Measurements from ENCODE around the gene UNK. TPM values are rescaled to one million over a fixed set of nuclear protein-coding genes. Genes with fewer than 3 reads are reported as not detected.

The UNK gene
- total and polyA plus RNA-seq, 2 of the 13 experiments (the other 11 are each of a cell fraction or from before 2014, with no cell fraction given), result 31.6 to 33.0 TPM

DNA sequence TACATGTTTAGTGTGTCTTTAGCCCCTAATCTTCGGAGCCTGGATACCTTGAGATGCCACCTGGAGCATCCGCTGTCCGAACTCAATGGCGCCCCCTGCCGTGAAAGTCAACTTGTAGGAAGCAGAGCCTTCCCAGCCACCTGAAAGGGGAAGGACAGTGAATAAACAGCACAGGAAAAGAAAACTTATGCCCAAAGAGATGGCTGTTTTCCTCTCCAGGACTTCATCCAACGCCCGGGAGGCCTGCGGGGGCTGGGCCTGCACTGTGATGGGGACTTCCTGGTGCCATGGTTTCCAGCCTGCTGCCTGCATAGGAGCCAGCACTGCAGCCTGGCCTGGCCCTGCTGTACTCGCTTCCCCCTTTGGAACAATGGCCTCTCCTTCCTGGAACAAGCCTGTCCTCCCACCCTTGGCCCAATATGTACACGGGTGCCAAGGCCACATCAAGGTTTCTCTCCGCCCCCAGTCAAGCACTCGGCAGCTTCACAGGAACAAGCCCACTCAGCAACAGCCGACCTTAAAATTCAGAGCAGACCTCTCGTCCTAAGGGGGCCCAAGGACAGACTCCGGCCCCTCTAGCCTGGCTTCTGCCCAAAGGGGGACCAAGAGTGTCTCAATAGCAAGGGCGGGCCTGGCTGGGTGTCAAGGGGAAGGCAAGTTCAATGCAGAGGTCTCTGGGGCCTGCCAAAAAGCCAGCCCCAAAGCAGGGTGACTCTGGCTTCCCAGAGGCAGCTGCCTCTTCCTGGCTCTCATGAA, 64.1 kb downstream of the UNK start (continued):
- TF ChIP-seq ZNF124 (CRISPR knock-in tag; IDR thresholded peaks at IDR 0.05), result no peak
- TF ChIP-seq, protein P1, sequence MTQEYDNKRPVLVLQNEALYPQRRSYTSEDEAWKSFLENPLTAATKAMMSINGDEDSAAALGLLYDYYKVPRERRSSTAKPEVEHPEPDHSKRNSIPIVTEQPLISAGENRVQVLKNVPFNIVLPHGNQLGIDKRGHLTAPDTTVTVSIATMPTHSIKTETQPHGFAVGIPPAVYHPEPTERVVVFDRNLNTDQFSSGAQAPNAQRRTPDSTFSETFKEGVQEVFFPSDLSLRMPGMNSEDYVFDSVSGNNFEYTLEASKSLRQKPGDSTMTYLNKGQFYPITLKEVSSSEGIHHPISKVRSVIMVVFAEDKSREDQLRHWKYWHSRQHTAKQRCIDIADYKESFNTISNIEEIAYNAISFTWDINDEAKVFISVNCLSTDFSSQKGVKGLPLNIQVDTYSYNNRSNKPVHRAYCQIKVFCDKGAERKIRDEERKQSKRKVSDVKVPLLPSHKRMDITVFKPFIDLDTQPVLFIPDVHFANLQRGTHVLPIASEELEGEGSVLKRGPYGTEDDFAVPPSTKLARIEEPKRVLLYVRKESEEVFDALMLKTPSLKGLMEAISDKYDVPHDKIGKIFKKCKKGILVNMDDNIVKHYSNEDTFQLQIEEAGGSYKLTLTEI (CRISPR knock-in tag; conservative IDR thresholded peaks at IDR 0.05), result no peak
- TF ChIP-seq, protein P2, sequence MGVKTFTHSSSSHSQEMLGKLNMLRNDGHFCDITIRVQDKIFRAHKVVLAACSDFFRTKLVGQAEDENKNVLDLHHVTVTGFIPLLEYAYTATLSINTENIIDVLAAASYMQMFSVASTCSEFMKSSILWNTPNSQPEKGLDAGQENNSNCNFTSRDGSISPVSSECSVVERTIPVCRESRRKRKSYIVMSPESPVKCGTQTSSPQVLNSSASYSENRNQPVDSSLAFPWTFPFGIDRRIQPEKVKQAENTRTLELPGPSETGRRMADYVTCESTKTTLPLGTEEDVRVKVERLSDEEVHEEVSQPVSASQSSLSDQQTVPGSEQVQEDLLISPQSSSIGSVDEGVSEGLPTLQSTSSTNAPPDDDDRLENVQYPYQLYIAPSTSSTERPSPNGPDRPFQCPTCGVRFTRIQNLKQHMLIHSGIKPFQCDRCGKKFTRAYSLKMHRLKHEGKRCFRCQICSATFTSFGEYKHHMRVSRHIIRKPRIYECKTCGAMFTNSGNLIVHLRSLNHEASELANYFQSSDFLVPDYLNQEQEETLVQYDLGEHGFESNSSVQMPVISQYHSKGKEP (CRISPR knock-in tag; IDR thresholded peaks at IDR 0.05), result no peak
- TF ChIP-seq SAFB2 (CRISPR knock-in tag; IDR thresholded peaks at IDR 0.05; ENCODE audit: borderline replicate concordance, low read depth), result no peak
- TF ChIP-seq ZNF329 (CRISPR knock-in tag; IDR thresholded peaks at IDR 0.05; ENCODE audit: low read depth), result no peak
- TF ChIP-seq, protein P3, sequence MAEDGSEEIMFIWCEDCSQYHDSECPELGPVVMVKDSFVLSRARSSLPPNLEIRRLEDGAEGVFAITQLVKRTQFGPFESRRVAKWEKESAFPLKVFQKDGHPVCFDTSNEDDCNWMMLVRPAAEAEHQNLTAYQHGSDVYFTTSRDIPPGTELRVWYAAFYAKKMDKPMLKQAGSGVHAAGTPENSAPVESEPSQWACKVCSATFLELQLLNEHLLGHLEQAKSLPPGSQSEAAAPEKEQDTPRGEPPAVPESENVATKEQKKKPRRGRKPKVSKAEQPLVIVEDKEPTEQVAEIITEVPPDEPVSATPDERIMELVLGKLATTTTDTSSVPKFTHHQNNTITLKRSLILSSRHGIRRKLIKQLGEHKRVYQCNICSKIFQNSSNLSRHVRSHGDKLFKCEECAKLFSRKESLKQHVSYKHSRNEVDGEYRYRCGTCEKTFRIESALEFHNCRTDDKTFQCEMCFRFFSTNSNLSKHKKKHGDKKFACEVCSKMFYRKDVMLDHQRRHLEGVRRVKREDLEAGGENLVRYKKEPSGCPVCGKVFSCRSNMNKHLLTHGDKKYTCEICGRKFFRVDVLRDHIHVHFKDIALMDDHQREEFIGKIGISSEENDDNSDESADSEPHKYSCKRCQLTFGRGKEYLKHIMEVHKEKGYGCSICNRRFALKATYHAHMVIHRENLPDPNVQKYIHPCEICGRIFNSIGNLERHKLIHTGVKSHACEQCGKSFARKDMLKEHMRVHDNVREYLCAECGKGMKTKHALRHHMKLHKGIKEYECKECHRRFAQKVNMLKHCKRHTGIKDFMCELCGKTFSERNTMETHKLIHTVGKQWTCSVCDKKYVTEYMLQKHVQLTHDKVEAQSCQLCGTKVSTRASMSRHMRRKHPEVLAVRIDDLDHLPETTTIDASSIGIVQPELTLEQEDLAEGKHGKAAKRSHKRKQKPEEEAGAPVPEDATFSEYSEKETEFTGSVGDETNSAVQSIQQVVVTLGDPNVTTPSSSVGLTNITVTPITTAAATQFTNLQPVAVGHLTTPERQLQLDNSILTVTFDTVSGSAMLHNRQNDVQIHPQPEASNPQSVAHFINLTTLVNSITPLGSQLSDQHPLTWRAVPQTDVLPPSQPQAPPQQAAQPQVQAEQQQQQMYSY (CRISPR knock-in tag; IDR thresholded peaks at IDR 0.05), result peak; percentile 69; the same call in 1 of the 2 replicates
- TF ChIP-seq, protein P4, sequence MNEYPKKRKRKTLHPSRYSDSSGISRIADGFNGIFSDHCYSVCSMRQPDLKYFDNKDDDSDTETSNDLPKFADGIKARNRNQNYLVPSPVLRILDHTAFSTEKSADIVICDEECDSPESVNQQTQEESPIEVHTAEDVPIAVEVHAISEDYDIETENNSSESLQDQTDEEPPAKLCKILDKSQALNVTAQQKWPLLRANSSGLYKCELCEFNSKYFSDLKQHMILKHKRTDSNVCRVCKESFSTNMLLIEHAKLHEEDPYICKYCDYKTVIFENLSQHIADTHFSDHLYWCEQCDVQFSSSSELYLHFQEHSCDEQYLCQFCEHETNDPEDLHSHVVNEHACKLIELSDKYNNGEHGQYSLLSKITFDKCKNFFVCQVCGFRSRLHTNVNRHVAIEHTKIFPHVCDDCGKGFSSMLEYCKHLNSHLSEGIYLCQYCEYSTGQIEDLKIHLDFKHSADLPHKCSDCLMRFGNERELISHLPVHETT (CRISPR knock-in tag; conservative IDR thresholded peaks at IDR 0.05), result no peak
- TF ChIP-seq ZNF777 (CRISPR knock-in tag; IDR thresholded peaks at IDR 0.05), result no peak
- TF ChIP-seq, protein P5, sequence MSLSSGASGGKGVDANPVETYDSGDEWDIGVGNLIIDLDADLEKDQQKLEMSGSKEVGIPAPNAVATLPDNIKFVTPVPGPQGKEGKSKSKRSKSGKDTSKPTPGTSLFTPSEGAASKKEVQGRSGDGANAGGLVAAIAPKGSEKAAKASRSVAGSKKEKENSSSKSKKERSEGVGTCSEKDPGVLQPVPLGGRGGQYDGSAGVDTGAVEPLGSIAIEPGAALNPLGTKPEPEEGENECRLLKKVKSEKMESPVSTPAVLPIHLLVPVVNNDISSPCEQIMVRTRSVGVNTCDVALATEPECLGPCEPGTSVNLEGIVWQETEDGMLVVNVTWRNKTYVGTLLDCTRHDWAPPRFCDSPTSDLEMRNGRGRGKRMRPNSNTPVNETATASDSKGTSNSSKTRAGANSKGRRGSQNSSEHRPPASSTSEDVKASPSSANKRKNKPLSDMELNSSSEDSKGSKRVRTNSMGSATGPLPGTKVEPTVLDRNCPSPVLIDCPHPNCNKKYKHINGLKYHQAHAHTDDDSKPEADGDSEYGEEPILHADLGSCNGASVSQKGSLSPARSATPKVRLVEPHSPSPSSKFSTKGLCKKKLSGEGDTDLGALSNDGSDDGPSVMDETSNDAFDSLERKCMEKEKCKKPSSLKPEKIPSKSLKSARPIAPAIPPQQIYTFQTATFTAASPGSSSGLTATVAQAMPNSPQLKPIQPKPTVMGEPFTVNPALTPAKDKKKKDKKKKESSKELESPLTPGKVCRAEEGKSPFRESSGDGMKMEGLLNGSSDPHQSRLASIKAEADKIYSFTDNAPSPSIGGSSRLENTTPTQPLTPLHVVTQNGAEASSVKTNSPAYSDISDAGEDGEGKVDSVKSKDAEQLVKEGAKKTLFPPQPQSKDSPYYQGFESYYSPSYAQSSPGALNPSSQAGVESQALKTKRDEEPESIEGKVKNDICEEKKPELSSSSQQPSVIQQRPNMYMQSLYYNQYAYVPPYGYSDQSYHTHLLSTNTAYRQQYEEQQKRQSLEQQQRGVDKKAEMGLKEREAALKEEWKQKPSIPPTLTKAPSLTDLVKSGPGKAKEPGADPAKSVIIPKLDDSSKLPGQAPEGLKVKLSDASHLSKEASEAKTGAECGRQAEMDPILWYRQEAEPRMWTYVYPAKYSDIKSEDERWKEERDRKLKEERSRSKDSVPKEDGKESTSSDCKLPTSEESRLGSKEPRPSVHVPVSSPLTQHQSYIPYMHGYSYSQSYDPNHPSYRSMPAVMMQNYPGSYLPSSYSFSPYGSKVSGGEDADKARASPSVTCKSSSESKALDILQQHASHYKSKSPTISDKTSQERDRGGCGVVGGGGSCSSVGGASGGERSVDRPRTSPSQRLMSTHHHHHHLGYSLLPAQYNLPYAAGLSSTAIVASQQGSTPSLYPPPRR (CRISPR knock-in tag; IDR thresholded peaks at IDR 0.05; ENCODE audit: borderline replicate concordance), result peak; percentile 68; the same call in 1 of the 2 replicates
- TF ChIP-seq ZNF136 (CRISPR knock-in tag; IDR thresholded peaks at IDR 0.05; ENCODE audit: low read depth), result no peak
- no peak for TF ChIP-seq PCBP1 (IDR thresholded peaks at IDR 0.05; ENCODE audit: borderline replicate concordance, low read depth, low read length)
- 0 out of 2 replicates have a peak, but pooled peaks have one; percentile 10 for TF ChIP-seq HMG20A (CRISPR knock-in tag; IDR thresholded peaks at IDR 0.05; ENCODE audit: borderline replicate concordance)
- no peak for TF ChIP-seq BRCA1 (CRISPR knock-in tag; IDR thresholded peaks at IDR 0.05)
- TF ChIP-seq NR2F2 (IDR thresholded peaks at IDR 0.05; ENCODE audit: borderline replicate concordance, low read depth), result peak; percentile 40; the same call in 1 of the 2 replicates
- TF ChIP-seq ZNF235 (CRISPR knock-in tag; IDR thresholded peaks at IDR 0.05; ENCODE audit: borderline replicate concordance), result no peak

Data from HepG2 (cell line).